Right cardiac atrium (tissue), 5 donors: ENCODE results near the gene HMCES. TPM values are rescaled to one million over a fixed set of nuclear protein-coding genes. Genes with fewer than 3 reads are reported as not detected.

Source experiments
- ATAC-seq, 2 donors: fragments of 200-7000 bp; cut with Tn5 transposase; one replicate each; pipeline versions ENCODE4 v1.8.0 to v1.9.1; 2020; ENCODE audit warnings: moderate library complexity in 2 of 2, mild to moderate bottlenecking in 1 of 2
- DNase-seq, 3 donors: peaks; one replicate each; pipeline ENCODE4 v3.0.0-alpha.2; 2020
- H3K27ac ChIP-seq: one replicate; pipeline ENCODE4 v1.5.1; 2013; ENCODE audit warnings: mild to moderate bottlenecking, low read length, control low read depth, moderate library complexity
- H3K27me3 ChIP-seq: one replicate; pipeline ENCODE4 v1.6.1; 2013; ENCODE audit not compliant: control insufficient read depth, insufficient read depth
- H3K4me1 ChIP-seq: one replicate; pipeline ENCODE4 v1.6.1; 2013; ENCODE audit warnings: low read length; ENCODE audit not compliant: control insufficient read depth, insufficient read depth
- H3K4me3 ChIP-seq: one replicate; pipeline ENCODE4 v1.5.1; 2013; ENCODE audit warnings: low read length, control low read depth
- H3K9me3 ChIP-seq: one replicate; pipeline ENCODE4 v1.6.1; 2013; ENCODE audit warnings: low read length; ENCODE audit not compliant: control insufficient read depth
- WGBS: extraction: QIAGEN DNeasy Blood & Tissue Kit; methylation state at CpG from one replicate; pipeline ENCODE4 v1.1.7; 2013; 5-methylcytosine and 5-hydroxymethylcytosine counted together
- intact Hi-C, 4 donors: fragments of 100-400 bp; cut with DNase I; formaldehyde crosslinking; loops; one replicate each; pipeline versions ENCODE4 v1.11.0 to v1.14.0; 2022 to 2023
- polyA plus RNA-seq: library from polyadenylated mRNA; stranded (reverse); fragments of 200-250 nt; gene quantifications from one replicate; pipeline ENCODE4 v1.2.3, GENCODE V29; 2013
- total RNA-seq, 4 donors: library from RNA; stranded (reverse); fragmentation: NEBNext Ultra II Directional; extraction: Animal tissue kit (Norgen Biotek cat#: 25700); gene quantifications; one replicate each; pipeline ENCODE4 v1.2.1, GENCODE V29; 2021
- donor health status: healthy with polysubstance abuse.
- donor health status: DM: no; HTN: yes; CAD: no.
- donor health status: DM: no; HTN: no; CAD: no.
- donor health status: DM: no; HTN: yes; CAD: no; lungs with severe emphysema.
- donor health status: DM: yes; HTN: yes; CAD: no.

The HMCES gene
- total and polyA plus RNA-seq, 5 donors: 37.0 to 53.2 (median 39.2) TPM

DNA sequence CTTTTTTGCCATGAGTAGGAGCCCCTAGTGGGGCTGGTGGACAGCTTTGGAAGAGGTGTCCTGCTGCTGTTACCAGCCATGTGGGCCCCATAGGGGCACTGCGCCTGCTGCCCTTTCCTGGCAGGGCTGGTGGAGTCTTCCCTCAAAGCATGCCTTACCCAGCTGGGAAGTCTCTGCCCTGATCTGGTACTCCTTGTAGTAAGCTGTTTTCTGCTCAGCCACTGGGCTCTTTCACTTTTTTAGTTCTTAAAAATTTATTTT, 26.2 kb downstream of the HMCES start:
- DNase-seq (no peak), ATAC-seq (peak; percentile 12 to 17)
- WGBS: 90% methylated on average over 1 of the region's 1 CpG
- intact Hi-C loops: no loop called here
- Histone ChIP-seq H3K4me1 (peaks cover 2% of the 10 kb centered on the region), H3K27me3 (no peaks in the 10 kb centered on the region), H3K4me3 (no peak overlapping the region), H3K27ac (peak overlapping the region; percentile 63), H3K9me3 (no peaks in the 10 kb centered on the region)

- H3K27me3 ChIP-seq: no peaks in the 10 kb centered on the region
- DNase-seq: peak; percentile 91 to 95 (median 94)
- 18% methylated on average over 26 of the region's 26 CpGs for WGBS
- H3K4me1 ChIP-seq: peaks cover 2% of the 10 kb centered on the region
- H3K9me3 ChIP-seq: no peaks in the 10 kb centered on the region
- peak overlapping the region; percentile 68 for H3K27ac ChIP-seq
- peak; percentile 92 to 93 for ATAC-seq
- intact Hi-C loops: no loop called here
- peak overlapping the region; percentile 0 for H3K4me3 ChIP-seq
These were observed 27.0 kb downstream of the HMCES start for GRCh38 chr3:129305592-129306091.

GRCh38 chr3:129308636-129309035, 30.0 kb downstream of the HMCES start:
- ATAC-seq (no peak), DNase-seq (no peak)
- H3K9me3 ChIP-seq: no peaks in the 10 kb centered on the region
- intact Hi-C loops: no loop called here
- 95% methylated on average over 3 of the region's 3 CpGs for WGBS
- no peak overlapping the region for H3K27ac ChIP-seq
- H3K4me1 ChIP-seq: peaks cover 2% of the 10 kb centered on the region
- no peak overlapping the region for H3K4me3 ChIP-seq
- H3K27me3 ChIP-seq: no peaks in the 10 kb centered on the region

DNA sequence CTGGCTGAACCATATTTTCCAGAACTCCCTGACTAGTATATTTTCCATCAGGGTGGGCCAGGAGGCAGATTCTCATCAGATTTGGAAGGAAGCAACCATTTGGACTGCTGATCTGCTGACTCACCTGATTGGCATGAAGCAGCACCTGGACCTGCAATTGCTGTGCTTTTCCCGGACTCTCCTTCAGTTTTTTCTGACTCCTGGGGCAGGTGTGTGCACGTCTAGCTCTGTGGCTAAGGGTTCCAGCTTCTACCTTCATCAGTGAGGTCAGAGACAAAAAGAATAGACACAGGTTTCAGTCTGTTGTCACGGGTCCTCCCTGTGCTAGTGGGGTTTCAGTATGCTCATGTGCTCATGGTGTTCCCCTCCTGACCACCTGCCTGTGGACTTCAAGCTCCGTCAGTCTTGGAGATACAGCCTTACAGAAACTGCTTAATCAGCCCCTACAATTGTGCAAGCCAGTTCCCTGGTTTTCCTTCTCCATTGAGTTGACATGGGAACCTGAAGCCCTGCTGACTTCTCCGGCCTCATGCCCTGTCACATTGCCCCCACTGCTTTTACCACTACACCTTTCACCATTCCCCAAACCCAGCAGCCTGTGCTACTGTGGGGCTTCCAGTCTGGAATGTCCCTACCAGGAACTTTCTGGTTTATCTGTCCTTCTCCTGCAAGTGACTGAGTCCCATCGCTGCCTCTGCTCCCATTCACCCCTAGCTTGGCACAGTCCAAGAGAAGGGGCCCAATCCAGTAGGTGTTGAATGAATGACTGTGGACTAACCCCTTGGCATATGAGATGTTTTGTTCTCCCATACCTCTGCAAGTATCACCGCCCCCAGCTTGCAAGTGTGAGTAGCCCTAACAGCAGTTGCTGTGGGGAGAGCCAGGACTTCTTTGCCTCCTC, 31.7 kb downstream of the HMCES start:
- H3K9me3 ChIP-seq: no peaks in the 10 kb centered on the region
- H3K27me3 ChIP-seq: no peaks in the 10 kb centered on the region
- intact Hi-C loops: no loop called here
- H3K4me1 ChIP-seq: no peaks in the 10 kb centered on the region
- DNase-seq (no peak), ATAC-seq (no peak)
- 81% methylated on average over 7 of the region's 7 CpGs for WGBS
- no peak overlapping the region for H3K27ac ChIP-seq
- H3K4me3 ChIP-seq: no peak overlapping the region

DNA sequence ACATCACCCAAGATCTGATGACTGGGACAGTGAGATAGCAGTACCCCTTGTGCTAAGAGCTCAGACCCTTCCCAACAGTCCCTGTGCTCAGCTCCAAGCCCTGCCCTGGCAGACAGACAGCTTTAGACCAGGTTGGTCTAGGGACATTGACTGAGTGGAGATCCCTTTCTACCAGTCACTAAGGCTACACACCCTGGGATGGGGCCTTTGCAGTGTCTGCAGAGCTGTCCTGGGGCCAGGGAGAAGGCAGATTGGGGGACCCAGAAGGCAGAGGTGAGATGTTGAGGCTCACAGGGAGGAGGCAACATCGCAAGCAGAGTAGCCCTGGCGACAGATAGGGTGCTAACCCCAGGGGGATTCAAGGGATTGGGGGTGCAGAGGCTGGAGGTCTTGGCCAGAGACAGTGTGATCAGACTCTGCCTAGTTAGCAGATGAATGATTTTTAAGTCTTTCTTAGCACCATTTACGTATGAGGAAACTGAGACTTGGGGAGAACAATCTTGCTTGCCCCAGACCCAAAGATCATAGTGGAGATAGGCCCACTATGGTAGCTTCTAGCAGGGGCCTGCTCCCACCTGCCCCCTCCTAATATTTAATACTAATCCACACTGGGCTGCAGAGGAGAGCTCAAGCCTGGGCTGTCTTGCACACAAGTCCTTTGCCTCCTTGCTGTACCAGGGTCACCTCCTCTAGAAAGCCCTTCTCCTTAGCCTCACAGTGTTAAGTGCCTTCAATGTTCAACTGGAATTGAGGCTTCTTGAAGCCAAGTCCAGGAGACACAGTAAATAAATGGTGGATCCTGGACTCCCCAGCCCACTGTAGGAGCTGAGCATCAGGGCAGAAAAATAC, 32.6 kb downstream of the HMCES start:
- DNase-seq: no peak
- H3K9me3 ChIP-seq: no peaks in the 10 kb centered on the region
- H3K27ac ChIP-seq: no peak overlapping the region
- ATAC-seq: no peak
- intact Hi-C loops: no loop called here
- H3K4me3 ChIP-seq: no peak overlapping the region
- H3K27me3 ChIP-seq: no peaks in the 10 kb centered on the region
- no peaks in the 10 kb centered on the region for H3K4me1 ChIP-seq
- WGBS: 89% methylated on average over 3 of the region's 3 CpGs

DNA sequence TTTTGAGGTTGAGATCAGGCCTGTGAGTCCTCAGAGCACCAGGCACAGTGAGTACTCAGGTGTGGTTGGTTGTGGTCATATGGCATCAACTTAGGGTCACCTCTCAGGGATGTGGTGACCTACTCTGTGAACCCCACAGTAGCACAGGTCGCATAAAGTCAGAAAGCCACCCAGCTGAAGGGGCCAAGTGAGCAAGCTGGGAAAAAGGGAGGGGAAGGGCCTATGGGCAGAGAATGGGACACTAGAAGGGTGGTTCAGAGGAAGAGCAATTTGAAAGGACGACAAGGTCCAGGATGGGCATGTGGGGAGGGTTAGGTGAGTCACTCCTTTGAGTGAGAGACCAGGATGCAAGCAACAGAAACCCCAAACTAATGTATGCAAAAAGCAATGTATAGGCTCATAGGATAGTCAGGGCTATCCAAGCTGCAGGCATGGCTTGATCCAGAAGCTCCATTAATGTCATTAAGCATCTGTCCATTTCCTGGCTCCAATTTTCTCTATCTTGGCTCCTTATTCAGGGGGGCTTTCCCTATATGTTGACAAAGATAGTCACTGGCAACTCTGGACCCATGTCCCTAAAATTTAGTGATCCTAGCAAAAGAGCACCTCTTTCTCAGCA, 33.5 kb downstream of the HMCES start:
- ATAC-seq (no peak), DNase-seq (no peak)
- no peaks in the 10 kb centered on the region for H3K4me1 ChIP-seq
- H3K27ac ChIP-seq: no peak overlapping the region
- intact Hi-C loops: no loop called here
- no peaks in the 10 kb centered on the region for H3K27me3 ChIP-seq
- 88% methylated on average over 2 of the region's 2 CpGs for WGBS
- H3K9me3 ChIP-seq: no peaks in the 10 kb centered on the region
- no peak overlapping the region for H3K4me3 ChIP-seq

DNA sequence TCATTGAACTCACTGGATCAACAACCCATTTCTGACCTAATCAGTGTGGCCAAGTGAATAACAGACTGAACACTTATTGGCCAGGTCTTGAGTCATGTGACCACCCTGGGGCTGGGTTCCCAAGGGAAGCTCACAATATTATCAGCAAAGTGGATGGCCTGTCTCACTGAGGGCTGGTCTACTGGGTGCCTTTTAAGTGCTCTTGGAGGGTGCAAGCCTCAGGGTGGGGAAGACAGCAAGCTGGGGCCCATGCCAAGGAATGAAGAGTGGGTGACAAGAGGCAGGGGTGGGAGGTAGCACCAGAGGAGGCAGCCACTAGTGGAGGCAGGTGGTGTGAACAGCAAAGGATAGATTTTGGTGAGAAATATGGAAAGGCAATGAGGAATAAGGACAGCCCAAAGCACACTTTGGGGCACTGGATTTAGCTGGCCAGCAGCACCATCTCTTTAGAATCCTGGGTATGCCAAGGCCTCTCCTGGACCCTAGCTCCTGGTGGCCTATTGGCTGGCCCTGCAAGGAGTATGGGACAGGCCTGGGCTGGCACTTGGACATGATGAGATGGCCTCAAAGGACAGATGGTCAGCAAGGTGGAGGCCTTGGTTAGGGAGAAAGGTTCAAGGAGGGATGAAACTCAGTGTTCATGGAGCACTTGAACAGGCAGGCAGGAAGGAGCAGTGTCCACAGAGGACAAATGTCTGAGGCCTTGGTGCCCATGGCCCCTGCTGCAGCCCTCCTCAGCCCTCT, 34.2 kb downstream of the HMCES start:
- Histone ChIP-seq H3K4me1 (no peaks in the 10 kb centered on the region), H3K9me3 (no peaks in the 10 kb centered on the region), H3K4me3 (no peak overlapping the region), H3K27me3 (no peaks in the 10 kb centered on the region), H3K27ac (no peak overlapping the region)
- DNase-seq (no peak), ATAC-seq (no peak)
- intact Hi-C loops: no loop called here

GRCh38 chr3:129313415-129313664, 34.7 kb downstream of the HMCES start:
- Histone ChIP-seq H3K4me1 (no peaks in the 10 kb centered on the region), H3K27ac (no peak overlapping the region), H3K4me3 (no peak overlapping the region), H3K27me3 (no peaks in the 10 kb centered on the region), H3K9me3 (no peaks in the 10 kb centered on the region)
- ATAC-seq (no peak), DNase-seq (no peak)
- intact Hi-C loops: no loop called here

DNA sequence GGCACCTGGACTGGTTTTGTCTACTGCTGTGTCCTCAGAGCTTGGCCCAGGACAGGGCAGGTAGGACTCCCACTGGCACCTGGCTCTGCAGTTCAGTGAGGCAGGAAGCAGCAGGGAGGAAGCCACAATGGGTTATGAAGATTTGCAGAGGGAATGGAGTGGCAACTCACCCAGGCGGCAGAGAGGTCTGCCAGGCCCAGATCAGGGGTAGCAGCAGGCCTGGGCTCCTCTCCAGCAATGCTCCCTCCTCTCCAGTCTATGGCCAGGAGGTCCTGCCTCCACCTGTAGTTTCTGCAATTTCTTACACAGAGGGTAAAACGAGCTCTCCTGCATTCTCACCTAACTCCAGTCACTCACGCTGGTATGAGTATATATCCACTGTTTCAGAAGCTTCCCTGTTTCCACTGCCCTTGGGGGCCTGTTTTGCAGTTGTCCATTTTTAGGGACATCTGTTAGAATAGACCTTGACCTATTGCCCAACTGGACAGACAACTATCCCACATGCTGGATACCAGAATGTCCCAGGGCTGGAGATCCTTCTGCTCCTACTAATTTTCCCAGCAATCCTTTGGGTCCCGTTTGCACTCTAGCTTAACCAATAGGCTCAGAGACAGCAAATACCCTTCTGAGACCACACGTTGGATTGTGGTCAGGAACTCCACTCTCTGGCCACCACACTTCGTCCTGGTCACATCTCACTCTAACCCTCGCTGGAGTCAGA, 35.2 kb downstream of the HMCES start:
- no peak for DNase-seq
- Histone ChIP-seq H3K27me3 (no peaks in the 10 kb centered on the region), H3K4me3 (no peak overlapping the region), H3K4me1 (no peaks in the 10 kb centered on the region), H3K9me3 (no peaks in the 10 kb centered on the region), H3K27ac (peak overlapping the region; percentile 71)
- no peak for ATAC-seq
- 48% methylated on average over 7 of the region's 7 CpGs for WGBS
- intact Hi-C loops: no loop called here

GRCh38 chr3:129314386-129315222, 35.9 kb downstream of the HMCES start:
- Histone ChIP-seq H3K27ac (peak overlapping the region; percentile 71), H3K9me3 (no peaks in the 10 kb centered on the region), H3K4me1 (no peaks in the 10 kb centered on the region), H3K4me3 (peak overlapping the region; percentile 84), H3K27me3 (no peaks in the 10 kb centered on the region)
- intact Hi-C loops: loop anchor here in 1 of 4 donors (5.0 kb wide), 1 partner anchor 37 kb away; the partner anchor contains the start of gene HMCES
- DNase-seq (peak; percentile 91 to 97 (median 96)), ATAC-seq (peak; percentile 81 to 82)
- WGBS: 2% methylated on average over 53 of the region's 53 CpGs
